ENCODE data around the gene SKIDA1. TPM values are rescaled to one million over a fixed set of nuclear protein-coding genes. Genes with fewer than 3 reads are reported as not detected.

SKIDA1 gene
- total and polyA plus RNA-seq, 2 experiments from 2014 or later = 1.5 to 3.5 TPM

DNA sequence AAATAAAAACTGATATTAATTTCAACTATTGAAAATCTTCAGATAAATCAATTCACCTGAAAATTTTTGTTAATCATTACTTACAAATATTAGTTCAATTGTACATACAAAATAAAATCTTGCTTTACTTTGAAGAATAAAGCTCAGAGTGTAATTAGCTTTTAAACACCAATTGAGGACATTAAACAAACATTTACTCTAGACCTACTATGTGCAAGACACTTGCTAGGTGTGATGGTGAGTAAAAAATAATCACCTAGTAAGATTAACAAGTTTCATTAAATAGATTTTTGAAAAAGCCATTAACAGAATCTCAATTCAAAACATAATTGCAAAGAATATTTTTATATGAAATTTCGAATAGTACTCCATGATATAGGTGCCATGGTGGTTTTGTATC, 4.7 kb upstream of the SKIDA1 start (continued):
- TF ChIP-seq, protein P1, sequence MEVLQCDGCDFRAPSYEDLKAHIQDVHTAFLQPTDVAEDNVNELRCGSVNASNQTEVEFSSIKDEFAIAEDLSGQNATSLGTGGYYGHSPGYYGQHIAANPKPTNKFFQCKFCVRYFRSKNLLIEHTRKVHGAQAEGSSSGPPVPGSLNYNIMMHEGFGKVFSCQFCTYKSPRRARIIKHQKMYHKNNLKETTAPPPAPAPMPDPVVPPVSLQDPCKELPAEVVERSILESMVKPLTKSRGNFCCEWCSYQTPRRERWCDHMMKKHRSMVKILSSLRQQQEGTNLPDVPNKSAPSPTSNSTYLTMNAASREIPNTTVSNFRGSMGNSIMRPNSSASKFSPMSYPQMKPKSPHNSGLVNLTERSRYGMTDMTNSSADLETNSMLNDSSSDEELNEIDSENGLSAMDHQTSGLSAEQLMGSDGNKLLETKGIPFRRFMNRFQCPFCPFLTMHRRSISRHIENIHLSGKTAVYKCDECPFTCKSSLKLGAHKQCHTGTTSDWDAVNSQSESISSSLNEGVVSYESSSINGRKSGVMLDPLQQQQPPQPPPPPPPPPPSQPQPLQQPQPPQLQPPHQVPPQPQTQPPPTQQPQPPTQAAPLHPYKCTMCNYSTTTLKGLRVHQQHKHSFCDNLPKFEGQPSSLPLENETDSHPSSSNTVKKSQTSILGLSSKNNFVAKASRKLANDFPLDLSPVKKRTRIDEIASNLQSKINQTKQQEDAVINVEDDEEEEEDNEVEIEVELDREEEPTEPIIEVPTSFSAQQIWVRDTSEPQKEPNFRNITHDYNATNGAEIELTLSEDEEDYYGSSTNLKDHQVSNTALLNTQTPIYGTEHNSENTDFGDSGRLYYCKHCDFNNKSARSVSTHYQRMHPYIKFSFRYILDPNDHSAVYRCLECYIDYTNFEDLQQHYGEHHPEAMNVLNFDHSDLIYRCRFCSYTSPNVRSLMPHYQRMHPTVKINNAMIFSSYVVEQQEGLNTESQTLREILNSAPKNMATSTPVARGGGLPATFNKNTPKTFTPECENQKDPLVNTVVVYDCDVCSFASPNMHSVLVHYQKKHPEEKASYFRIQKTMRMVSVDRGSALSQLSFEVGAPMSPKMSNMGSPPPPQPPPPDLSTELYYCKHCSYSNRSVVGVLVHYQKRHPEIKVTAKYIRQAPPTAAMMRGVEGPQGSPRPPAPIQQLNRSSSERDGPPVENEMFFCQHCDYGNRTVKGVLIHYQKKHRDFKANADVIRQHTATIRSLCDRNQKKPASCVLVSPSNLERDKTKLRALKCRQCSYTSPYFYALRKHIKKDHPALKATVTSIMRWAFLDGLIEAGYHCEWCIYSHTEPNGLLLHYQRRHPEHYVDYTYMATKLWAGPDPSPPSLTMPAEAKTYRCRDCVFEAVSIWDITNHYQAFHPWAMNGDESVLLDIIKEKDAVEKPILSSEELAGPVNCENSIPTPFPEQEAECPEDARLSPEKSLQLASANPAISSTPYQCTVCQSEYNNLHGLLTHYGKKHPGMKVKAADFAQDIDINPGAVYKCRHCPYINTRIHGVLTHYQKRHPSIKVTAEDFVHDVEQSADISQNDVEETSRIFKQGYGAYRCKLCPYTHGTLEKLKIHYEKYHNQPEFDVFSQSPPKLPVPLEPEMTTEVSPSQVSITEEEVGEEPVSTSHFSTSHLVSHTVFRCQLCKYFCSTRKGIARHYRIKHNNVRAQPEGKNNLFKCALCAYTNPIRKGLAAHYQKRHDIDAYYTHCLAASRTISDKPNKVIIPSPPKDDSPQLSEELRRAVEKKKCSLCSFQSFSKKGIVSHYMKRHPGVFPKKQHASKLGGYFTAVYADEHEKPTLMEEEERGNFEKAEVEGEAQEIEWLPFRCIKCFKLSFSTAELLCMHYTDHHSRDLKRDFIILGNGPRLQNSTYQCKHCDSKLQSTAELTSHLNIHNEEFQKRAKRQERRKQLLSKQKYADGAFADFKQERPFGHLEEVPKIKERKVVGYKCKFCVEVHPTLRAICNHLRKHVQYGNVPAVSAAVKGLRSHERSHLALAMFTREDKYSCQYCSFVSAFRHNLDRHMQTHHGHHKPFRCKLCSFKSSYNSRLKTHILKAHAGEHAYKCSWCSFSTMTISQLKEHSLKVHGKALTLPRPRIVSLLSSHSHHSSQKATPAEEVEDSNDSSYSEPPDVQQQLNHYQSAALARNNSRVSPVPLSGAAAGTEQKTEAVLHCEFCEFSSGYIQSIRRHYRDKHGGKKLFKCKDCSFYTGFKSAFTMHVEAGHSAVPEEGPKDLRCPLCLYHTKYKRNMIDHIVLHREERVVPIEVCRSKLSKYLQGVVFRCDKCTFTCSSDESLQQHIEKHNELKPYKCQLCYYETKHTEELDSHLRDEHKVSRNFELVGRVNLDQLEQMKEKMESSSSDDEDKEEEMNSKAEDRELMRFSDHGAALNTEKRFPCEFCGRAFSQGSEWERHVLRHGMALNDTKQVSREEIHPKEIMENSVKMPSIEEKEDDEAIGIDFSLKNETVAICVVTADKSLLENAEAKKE (CRISPR knock-in tag; IDR thresholded peaks at IDR 0.05) = no peak

DNA sequence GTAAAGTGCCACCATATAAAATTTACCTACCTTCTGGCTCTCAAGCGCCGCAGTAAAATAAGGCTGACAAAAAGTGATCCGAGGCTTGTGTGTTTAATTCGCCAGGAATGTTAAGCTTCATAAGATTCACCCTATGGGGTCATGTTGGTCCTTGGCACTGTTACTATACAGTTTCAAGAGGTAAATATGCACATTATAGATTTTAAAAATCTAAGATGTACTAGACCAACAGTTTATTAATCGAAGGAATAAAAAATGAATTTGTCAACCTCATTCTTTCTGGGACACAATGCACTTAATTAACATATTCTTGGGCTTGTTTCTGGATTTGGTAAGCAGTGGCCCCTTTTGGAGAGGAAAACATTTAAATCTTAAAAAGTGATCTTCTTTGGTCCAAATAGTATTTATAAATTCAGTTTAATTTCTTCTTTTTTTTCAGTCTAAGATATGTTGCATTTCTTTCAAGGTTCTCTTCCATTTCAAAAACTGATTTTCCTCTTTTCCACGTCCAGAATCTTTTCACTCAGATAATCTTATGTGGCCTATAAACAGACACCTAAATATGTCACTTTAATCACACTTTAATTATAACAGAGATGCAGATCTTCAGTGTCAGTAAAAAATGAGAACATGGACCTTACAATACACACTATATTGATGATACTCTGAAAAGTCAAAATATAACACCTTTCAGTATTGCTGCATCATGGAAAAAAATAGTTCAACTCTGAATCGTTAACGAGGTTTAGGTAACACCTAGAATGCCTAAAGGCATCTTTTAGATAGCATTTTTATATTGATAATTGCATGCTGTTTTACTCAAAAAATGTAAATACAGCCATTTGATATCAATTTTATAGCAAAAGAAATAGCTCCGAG, 3.8 kb upstream of the SKIDA1 start:
- DNase-seq (ENCODE audit: low spot score) = no peak
- Histone ChIP-seq H3K4me1 (ENCODE audit: insufficient read depth) (peaks cover 46% of the 10 kb centered on the region), H4K20me1 (replicated peaks; ENCODE audit: insufficient read depth) (no peaks in the 10 kb centered on the region), H3K4me2 (peak overlapping the region; percentile 89), H3K4me3 (peak overlapping the region; percentile 60), H3K79me2 (replicated peaks; ENCODE audit: insufficient read depth) (peaks cover 3% of the 10 kb centered on the region; the same call in 1 of the 2 replicates), H3K36me3 (ENCODE audit: insufficient read depth) (no peaks in the 10 kb centered on the region), H3F3A (replicated peaks; ENCODE audit: low read depth) (peaks cover 8% of the 10 kb centered on the region; the same call in 1 of the 2 replicates), H2AFZ (no peak overlapping the region), H3K27ac (ENCODE audit: low read depth) (peak overlapping the region; percentile 86), H3K9me2 (ENCODE audit: insufficient read depth) (no peaks in the 10 kb centered on the region), H3K27me3 (ENCODE audit: insufficient read depth) (no peaks in the 10 kb centered on the region)
- ATAC-seq = no peak
- peaks cover 19% of the 10 kb centered on the region for H3K27me3 Mint-ChIP-seq (ENCODE audit: insufficient read depth, low read depth, poor library complexity)
- H3K36me3 Mint-ChIP-seq (ENCODE audit: low read depth) = no peaks in the 10 kb centered on the region; the same call in 2 of the 3 replicates
- H3K9me3 Mint-ChIP-seq = no peaks in the 10 kb centered on the region; the same call in 2 of the 3 replicates
- H3K27ac Mint-ChIP-seq = peak overlapping the region; percentile 96
- TF ChIP-seq NANOG (IDR thresholded peaks at IDR 0.05; ENCODE audit: borderline replicate concordance) (no peak), POLR2AphosphoS5 (IDR thresholded peaks at IDR 0.05; ENCODE audit: low read depth) (no peak), EZH2 (IDR thresholded peaks at IDR 0.05; ENCODE audit: low read depth, unreplicated experiment) (no peak)
- TF ChIP-seq, protein P2, sequence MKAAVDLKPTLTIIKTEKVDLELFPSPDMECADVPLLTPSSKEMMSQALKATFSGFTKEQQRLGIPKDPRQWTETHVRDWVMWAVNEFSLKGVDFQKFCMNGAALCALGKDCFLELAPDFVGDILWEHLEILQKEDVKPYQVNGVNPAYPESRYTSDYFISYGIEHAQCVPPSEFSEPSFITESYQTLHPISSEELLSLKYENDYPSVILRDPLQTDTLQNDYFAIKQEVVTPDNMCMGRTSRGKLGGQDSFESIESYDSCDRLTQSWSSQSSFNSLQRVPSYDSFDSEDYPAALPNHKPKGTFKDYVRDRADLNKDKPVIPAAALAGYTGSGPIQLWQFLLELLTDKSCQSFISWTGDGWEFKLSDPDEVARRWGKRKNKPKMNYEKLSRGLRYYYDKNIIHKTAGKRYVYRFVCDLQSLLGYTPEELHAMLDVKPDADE (IDR thresholded peaks at IDR 0.05) = no peak
- TF ChIP-seq, protein P1 (CRISPR knock-in tag; IDR thresholded peaks at IDR 0.05) = no peak
- H3K4me1 Mint-ChIP-seq = peaks cover 37% of the 10 kb centered on the region
- peak overlapping the region; percentile 83 for H3K4me3 Mint-ChIP-seq
